CD4-positive, alpha-beta memory T cell (primary cell): ENCODE measurements around the gene ZFAND2A. TPM values are rescaled to one million over a fixed set of nuclear protein-coding genes. Genes with fewer than 3 reads are reported as not detected.
"Not testable (repeated sequence)": the region's sequence is repeated elsewhere in the genome, so short reads cannot be mapped to it uniquely, and the experiment has no call there.

Experiments used
- CTCF ChIA-PET: fragments of 350-600 bp; sonication (Branson Sonifier 250); formaldehyde crosslinking; loops from one replicate; lab custom pipeline; 2021; ENCODE audit warnings: inconsistent platforms; ENCODE audit not compliant: partially characterized antibody; lab: Charles Lee
- POLR2A ChIA-PET: fragments of 350-600 bp; sonication (Branson Sonifier 250); formaldehyde crosslinking; loops from one replicate; lab custom pipeline; 2021; ENCODE audit not compliant: partially characterized antibody; lab: Charles Lee
- DNase-seq, 5 donors: peaks; one replicate each; pipeline versions ENCODE4 v3.0.0 to v3.0.0-alpha.2; 2020 to 2022; ENCODE audit warnings: mixed read lengths in 1 of 5
- H3K27ac ChIP-seq: one replicate; pipeline ENCODE4 v1.7.0; 2013; ENCODE audit warnings: low read depth, low read length
- H3K27me3 ChIP-seq: 2 replicates; pipeline ENCODE4 v1.7.0; 2013; ENCODE audit warnings: mild to moderate bottlenecking, low read length, moderate library complexity; ENCODE audit not compliant: insufficient read depth
- H3K36me3 ChIP-seq: 2 replicates; pipeline ENCODE4 v1.7.0; 2013; ENCODE audit warnings: mild to moderate bottlenecking, low read length, moderate library complexity; ENCODE audit not compliant: insufficient read depth
- H3K4me1 ChIP-seq: 2 replicates; pipeline ENCODE4 v1.7.0; 2013; ENCODE audit warnings: mild to moderate bottlenecking, low read length, moderate library complexity; ENCODE audit not compliant: insufficient read depth
- H3K4me3 ChIP-seq, 2 donors: one replicate each; pipeline ENCODE4 v1.7.0; 2013; ENCODE audit warnings: low read length in 2 of 2, mild to moderate bottlenecking in 1 of 2
- H3K9me3 ChIP-seq, 2 donors: one replicate each; pipeline ENCODE4 v1.7.0; 2013; ENCODE audit warnings: low read length in 2 of 2, control low read depth in 1 of 2; ENCODE audit not compliant: control insufficient read depth in 1 of 2
- H3K27ac Mint-ChIP-seq, 7 donors: one replicate each; pipeline ENCODE4 v1.8.0; 2020 to 2021; ENCODE audit warnings: mixed read lengths in 7 of 7, mild to moderate bottlenecking in 6 of 7, inconsistent platforms in 3 of 7, moderate library complexity in 3 of 7
- H3K27me3 Mint-ChIP-seq, 2 donors: one replicate each; pipeline ENCODE4 v1.8.0; 2020 to 2021; ENCODE audit warnings: mixed read lengths in 2 of 2
- H3K36me3 Mint-ChIP-seq, 2 donors: one replicate each; pipeline ENCODE4 v1.8.0; 2020 to 2021; ENCODE audit warnings: mixed read lengths in 2 of 2, inconsistent platforms in 1 of 2, mild to moderate bottlenecking in 1 of 2
- H3K4me1 Mint-ChIP-seq, 4 donors: one replicate each; pipeline ENCODE4 v1.8.0; 2020 to 2021; ENCODE audit warnings: mixed read lengths in 4 of 4, mild to moderate bottlenecking in 1 of 4
- H3K4me3 Mint-ChIP-seq, 8 donors: one replicate each; pipeline ENCODE4 v1.8.0; 2020 to 2021; ENCODE audit warnings: mixed read lengths in 8 of 8, mild to moderate bottlenecking in 7 of 8, moderate library complexity in 6 of 8, inconsistent platforms in 3 of 8
- H3K9me3 Mint-ChIP-seq, 8 donors: one replicate each; pipeline ENCODE4 v1.8.0; 2020 to 2021; ENCODE audit warnings: mixed read lengths in 8 of 8, mild to moderate bottlenecking in 5 of 8, inconsistent platforms in 3 of 8, moderate library complexity in 1 of 8
- intact Hi-C: fragments of 100-400 bp; cut with micrococcal nuclease; formaldehyde crosslinking; loops from one replicate; pipeline ENCODE4 v1.15.1; 2023
- polyA plus RNA-seq, 2 donors: library from polyadenylated mRNA; unstranded; fragments of 300-500 nt; fragmentation: Illumina TruSeq; gene quantifications; one replicate each; pipeline ENCODE4 v1.2.3, GENCODE V29; 2021
- total RNA-seq, 2 experiments: library from RNA; stranded (reverse); gene quantifications; one replicate each; pipeline ENCODE4 v1.2.3, GENCODE V29; 2021

ZFAND2A gene
- total and polyA plus RNA-seq, 4 experiments from 2014 or later = 30.9 to 60.7 (median 37.1) TPM

- no peaks in the 10 kb centered on the region for H3K9me3 Mint-ChIP-seq
Observed at GRCh38 chr7:1117321-1117928, 42.6 kb downstream of the ZFAND2A start.

GRCh38 chr7:1116383-1117008, 43.5 kb downstream of the ZFAND2A start:
- H3K27me3 ChIP-seq, H3K27ac ChIP-seq, H3K4me3 ChIP-seq, intact Hi-C loops, H3K4me3 Mint-ChIP-seq, H3K36me3 Mint-ChIP-seq, POLR2A ChIA-PET, H3K4me1 Mint-ChIP-seq, DNase-seq, H3K36me3 ChIP-seq, H3K4me1 ChIP-seq, CTCF ChIA-PET, H3K9me3 Mint-ChIP-seq, H3K9me3 ChIP-seq, H3K27me3 Mint-ChIP-seq, H3K27ac Mint-ChIP-seq: not testable (repeated sequence)

More at GRCh38 chr7:1117321-1117928, 42.6 kb downstream of the ZFAND2A start:
- Histone ChIP-seq H3K4me3 (no peak overlapping the region), H3K27me3 (no peaks in the 10 kb centered on the region), H3K4me1 (no peaks in the 10 kb centered on the region), H3K27ac (no peak overlapping the region), H3K9me3 (no peaks in the 10 kb centered on the region), H3K36me3 (no peaks in the 10 kb centered on the region)
- POLR2A ChIA-PET = no interaction called here
- no peak overlapping the region for H3K4me3 Mint-ChIP-seq
- DNase-seq = no peak
- no peaks in the 10 kb centered on the region for H3K36me3 Mint-ChIP-seq
- no peaks in the 10 kb centered on the region for H3K27me3 Mint-ChIP-seq
- intact Hi-C loops = no loop called here
- peak overlapping the region in 1 of 7 donors; percentile 48 for H3K27ac Mint-ChIP-seq
- CTCF ChIA-PET = no interaction called here
- peaks cover 5 to 10% (median 7%) of the 10 kb centered on the region in 4 donors for H3K4me1 Mint-ChIP-seq

GRCh38 chr7:1115171-1116045, 44.6 kb downstream of the ZFAND2A start:
- POLR2A ChIA-PET, H3K9me3 ChIP-seq, H3K4me1 ChIP-seq, H3K27me3 Mint-ChIP-seq, H3K36me3 ChIP-seq, DNase-seq, H3K27ac ChIP-seq, intact Hi-C loops, H3K36me3 Mint-ChIP-seq, H3K27me3 ChIP-seq, H3K4me1 Mint-ChIP-seq, H3K4me3 ChIP-seq, H3K9me3 Mint-ChIP-seq, H3K4me3 Mint-ChIP-seq: not testable (repeated sequence)
- CTCF ChIA-PET = interaction anchor here (1.2 to 1.3 kb wide), 2 partner anchors 58 to 60 kb away, joined by 3 read pairs; no protein-coding TSS in a partner anchor
- H3K27ac Mint-ChIP-seq = peak overlapping the region in 1 of 7 donors; percentile 63

DNA sequence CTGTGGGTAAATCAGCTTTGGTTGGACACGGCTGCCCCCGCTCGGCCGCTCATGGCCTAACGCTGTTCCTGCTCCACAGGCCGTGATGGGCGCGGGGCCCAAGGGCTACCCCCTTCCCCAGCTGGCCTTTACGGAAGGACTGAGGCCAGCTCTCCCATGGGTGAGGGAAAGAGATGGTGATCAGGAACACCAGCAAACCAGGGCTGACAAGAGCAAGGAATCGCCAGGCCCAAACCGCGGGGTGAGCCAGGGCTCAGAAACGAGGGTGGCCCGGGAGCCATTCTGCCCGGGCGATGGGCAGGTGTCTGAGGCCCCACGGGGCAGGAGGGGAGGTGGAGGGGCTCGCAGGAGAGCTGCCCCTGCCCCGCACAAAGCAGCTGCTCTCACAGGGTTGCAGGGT, 45.5 kb downstream of the ZFAND2A start:
- ChIA-PET CTCF (interaction anchor here (1.2 to 1.3 kb wide), 2 partner anchors 59 to 61 kb away, joined by 3 read pairs; no protein-coding TSS in a partner anchor), POLR2A (no interaction called here)
- Mint-ChIP-seq H3K4me3 (no peak overlapping the region), H3K4me1 (peaks cover 5 to 10% (median 7%) of the 10 kb centered on the region in 4 donors), H3K27ac (no peak overlapping the region), H3K27me3 (no peaks in the 10 kb centered on the region), H3K36me3 (no peaks in the 10 kb centered on the region), H3K9me3 (no peaks in the 10 kb centered on the region)
- Histone ChIP-seq H3K27ac (no peak overlapping the region), H3K36me3 (no peaks in the 10 kb centered on the region), H3K27me3 (no peaks in the 10 kb centered on the region), H3K9me3 (no peaks in the 10 kb centered on the region), H3K4me3 (no peak overlapping the region), H3K4me1 (no peaks in the 10 kb centered on the region)
- intact Hi-C loops = no loop called here
- DNase-seq = no peak

DNA sequence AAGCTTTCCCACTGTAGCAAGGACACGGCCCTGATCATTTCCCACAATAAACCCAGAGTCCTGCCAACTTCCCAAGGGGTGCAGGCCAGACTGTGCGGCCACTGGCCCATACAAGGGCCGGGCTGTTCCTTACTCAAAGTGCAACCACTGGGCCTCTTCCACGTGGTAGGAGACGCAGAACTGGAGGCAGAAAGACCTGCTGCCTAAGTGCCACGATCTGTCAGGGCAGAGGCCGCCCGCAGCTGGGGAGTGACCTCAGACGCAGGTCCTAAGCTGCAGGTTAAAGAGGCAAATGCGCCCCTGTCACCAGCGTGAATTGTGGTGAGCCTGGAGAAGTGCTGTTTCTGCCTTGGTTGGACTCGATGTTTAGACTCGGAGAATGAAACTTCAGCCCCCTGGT, 45.9 kb downstream of the ZFAND2A start:
- Histone ChIP-seq H3K9me3 (no peaks in the 10 kb centered on the region), H3K4me3 (no peak overlapping the region), H3K27me3 (no peaks in the 10 kb centered on the region), H3K36me3 (no peaks in the 10 kb centered on the region), H3K27ac (no peak overlapping the region), H3K4me1 (no peaks in the 10 kb centered on the region)
- Mint-ChIP-seq H3K4me3 (no peak overlapping the region), H3K27me3 (no peaks in the 10 kb centered on the region), H3K9me3 (no peaks in the 10 kb centered on the region), H3K27ac (peak overlapping the region in 1 of 7 donors; percentile 87), H3K4me1 (peaks cover 2 to 8% (median 5%) of the 10 kb centered on the region in 4 donors), H3K36me3 (no peaks in the 10 kb centered on the region)
- intact Hi-C loops = no loop called here
- ChIA-PET CTCF (interaction anchor here (1.3 kb wide), 1 partner anchor 62 kb away, joined by 3 read pairs; no protein-coding TSS in a partner anchor), POLR2A (no interaction called here)
- no peak for DNase-seq

DNA sequence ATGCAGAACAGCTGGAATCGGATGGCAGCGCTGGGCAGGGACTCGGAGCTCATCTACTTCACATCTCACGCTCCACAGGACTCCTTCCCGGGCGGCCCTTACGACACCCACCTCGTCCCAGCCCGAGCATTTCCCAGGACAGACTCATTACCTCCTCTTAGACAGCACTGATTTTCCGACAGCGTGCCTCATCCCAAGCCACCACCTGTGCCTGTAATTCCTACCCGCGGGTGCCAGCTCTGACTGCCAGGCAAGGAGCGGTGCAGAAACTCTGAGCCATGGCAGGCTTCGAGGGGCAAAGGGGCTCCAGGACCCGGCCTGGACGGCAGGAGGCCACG, 46.5 kb downstream of the ZFAND2A start:
- Mint-ChIP-seq H3K4me3 (no peak overlapping the region), H3K27ac (peak overlapping the region in 1 of 7 donors; percentile 52), H3K27me3 (no peaks in the 10 kb centered on the region), H3K36me3 (no peaks in the 10 kb centered on the region), H3K4me1 (peaks cover 0 to 8% (median 3%) of the 10 kb centered on the region in 4 donors), H3K9me3 (no peaks in the 10 kb centered on the region)
- Histone ChIP-seq H3K4me1 (no peaks in the 10 kb centered on the region), H3K27me3 (no peaks in the 10 kb centered on the region), H3K4me3 (no peak overlapping the region), H3K9me3 (no peaks in the 10 kb centered on the region), H3K36me3 (no peaks in the 10 kb centered on the region), H3K27ac (no peak overlapping the region)
- CTCF ChIA-PET = no interaction called here
- intact Hi-C loops = no loop called here
- no peak for DNase-seq
- POLR2A ChIA-PET = no interaction called here
